ENCODE data around the gene ATXN7L1. TPM values are rescaled to one million over a fixed set of nuclear protein-coding genes. Genes with fewer than 3 reads are reported as not detected.

ATXN7L1 gene
- total and polyA plus RNA-seq, 7 donors = 5.4 to 20.5 (median 12.8) TPM

GRCh38 chr7:105875505-105875904 lies 894 bp downstream of the ATXN7L1 start:
- intact Hi-C loops (cut with DNase I) = loop anchor here (5.0 to 10.0 kb wide), 3 partner anchors 81 to 279 kb away; no protein-coding TSS in a partner anchor
- no peaks in the 10 kb centered on the region for H3K9me3 ChIP-seq
- H3K4me1 ChIP-seq = peaks cover 0 to 40% (median 36%) of the 10 kb centered on the region in 4 donors
- no peaks in the 10 kb centered on the region for H3K27me3 ChIP-seq
- TF ChIP-seq POLR2A (IDR thresholded peaks at IDR 0.05) (no peak), POLR2AphosphoS5 (IDR thresholded peaks at IDR 0.05) (peak in 2 of 4 donors; percentile 10 to 19)
- peak overlapping the region; percentile 49 to 87 (median 80) for H3K4me3 ChIP-seq
- H3K36me3 ChIP-seq = peaks cover 0 to 6% (median 0%) of the 10 kb centered on the region in 4 donors
- peak overlapping the region; percentile 80 to 90 (median 88) for H3K27ac ChIP-seq
- WGBS, 2 donors = 34 to 50% methylated on average over 4 of the region's 4 CpGs
- no peak for DNase-seq

- TF ChIP-seq, protein P1, sequence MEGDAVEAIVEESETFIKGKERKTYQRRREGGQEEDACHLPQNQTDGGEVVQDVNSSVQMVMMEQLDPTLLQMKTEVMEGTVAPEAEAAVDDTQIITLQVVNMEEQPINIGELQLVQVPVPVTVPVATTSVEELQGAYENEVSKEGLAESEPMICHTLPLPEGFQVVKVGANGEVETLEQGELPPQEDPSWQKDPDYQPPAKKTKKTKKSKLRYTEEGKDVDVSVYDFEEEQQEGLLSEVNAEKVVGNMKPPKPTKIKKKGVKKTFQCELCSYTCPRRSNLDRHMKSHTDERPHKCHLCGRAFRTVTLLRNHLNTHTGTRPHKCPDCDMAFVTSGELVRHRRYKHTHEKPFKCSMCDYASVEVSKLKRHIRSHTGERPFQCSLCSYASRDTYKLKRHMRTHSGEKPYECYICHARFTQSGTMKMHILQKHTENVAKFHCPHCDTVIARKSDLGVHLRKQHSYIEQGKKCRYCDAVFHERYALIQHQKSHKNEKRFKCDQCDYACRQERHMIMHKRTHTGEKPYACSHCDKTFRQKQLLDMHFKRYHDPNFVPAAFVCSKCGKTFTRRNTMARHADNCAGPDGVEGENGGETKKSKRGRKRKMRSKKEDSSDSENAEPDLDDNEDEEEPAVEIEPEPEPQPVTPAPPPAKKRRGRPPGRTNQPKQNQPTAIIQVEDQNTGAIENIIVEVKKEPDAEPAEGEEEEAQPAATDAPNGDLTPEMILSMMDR (IDR thresholded peaks at IDR 0.05) = no peak
- Histone ChIP-seq H3K9me3 (no peaks in the 10 kb centered on the region), H3K4me3 (no peak overlapping the region), H3K27me3 (no peaks in the 10 kb centered on the region), H3K4me1 (peaks cover 0 to 36% (median 27%) of the 10 kb centered on the region in 4 donors), H3K27ac (no peak overlapping the region), H3K36me3 (peaks cover 0 to 6% (median 0%) of the 10 kb centered on the region in 4 donors)
- 93% methylated on average over 6 of the region's 6 CpGs for WGBS, 2 donors
- intact Hi-C loops (cut with DNase I) = loop anchor here (10.0 kb wide), 2 partner anchors 79 to 281 kb away; no protein-coding TSS in a partner anchor
- no peak for DNase-seq
These were observed 2.3 kb downstream of the ATXN7L1 start for GRCh38 chr7:105874055-105874454.

DNA sequence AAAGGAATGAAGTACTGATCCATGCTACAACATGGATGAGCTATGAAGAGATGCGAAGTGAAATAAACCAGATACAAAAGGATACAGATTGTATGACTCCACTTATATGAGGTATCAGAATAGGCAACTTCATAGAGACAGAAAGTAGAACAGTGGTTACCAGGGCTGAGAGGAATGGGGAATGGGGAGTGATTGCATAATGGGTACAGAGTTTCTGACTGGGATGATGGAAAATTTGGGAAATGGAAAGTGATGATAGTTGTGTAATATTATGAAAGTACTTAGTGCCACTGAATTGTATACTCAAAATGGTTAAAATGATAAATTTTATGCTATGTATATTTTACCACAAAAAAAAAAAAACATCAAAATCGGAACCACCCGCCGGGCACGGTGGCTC lies 3.9 kb downstream of the ATXN7L1 start:
- 98% methylated on average over 5 of the region's 5 CpGs for WGBS, 2 donors
- intact Hi-C loops (cut with DNase I) = loop anchor here (10.0 kb wide), 2 partner anchors 78 to 282 kb away; no protein-coding TSS in a partner anchor
- Histone ChIP-seq H3K4me1 (peaks cover 0 to 20% (median 16%) of the 10 kb centered on the region in 4 donors), H3K36me3 (peaks cover 0 to 6% (median 0%) of the 10 kb centered on the region in 4 donors), H3K27me3 (no peaks in the 10 kb centered on the region), H3K4me3 (no peak overlapping the region), H3K9me3 (no peaks in the 10 kb centered on the region), H3K27ac (no peak overlapping the region)
- no peak for DNase-seq
- TF ChIP-seq, protein P1 (IDR thresholded peaks at IDR 0.05) = no peak
- TF ChIP-seq POLR2AphosphoS5 (IDR thresholded peaks at IDR 0.05) (no peak), EP300 (IDR thresholded peaks at IDR 0.05) (no peak), POLR2A (IDR thresholded peaks at IDR 0.05) (no peak)

DNA sequence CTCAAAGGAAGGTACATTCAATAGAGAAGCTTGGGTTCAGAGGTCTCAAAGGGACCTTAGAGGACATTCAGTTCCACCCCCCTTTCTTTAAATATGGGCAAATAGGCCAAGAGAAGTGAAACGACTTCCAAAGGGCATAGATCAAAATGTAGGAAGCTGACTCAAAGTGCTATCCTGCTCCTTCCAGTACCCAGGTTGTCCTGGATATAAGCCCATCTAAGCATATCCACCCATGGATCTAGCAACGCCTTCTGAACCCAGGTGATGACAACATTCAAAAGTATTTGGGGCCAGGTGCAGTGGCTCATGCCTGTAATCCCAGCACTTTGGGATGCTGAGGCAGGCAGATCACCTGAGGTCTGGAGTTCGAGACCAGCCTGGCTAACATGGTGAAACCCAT lies 5.3 kb downstream of the ATXN7L1 start:
- H3K9me3 ChIP-seq = no peaks in the 10 kb centered on the region
- intact Hi-C loops (cut with DNase I) = loop anchor here (10.0 kb wide), 2 partner anchors 76 to 284 kb away; no protein-coding TSS in a partner anchor
- peaks cover 0 to 6% (median 0%) of the 10 kb centered on the region in 4 donors for H3K36me3 ChIP-seq
- H3K27ac ChIP-seq = no peak overlapping the region
- no peaks in the 10 kb centered on the region for H3K27me3 ChIP-seq
- TF ChIP-seq, protein P1 (IDR thresholded peaks at IDR 0.05) = no peak
- no peak for TF ChIP-seq EP300 (IDR thresholded peaks at IDR 0.05)
- 62 to 76% methylated on average over 3 of the region's 3 CpGs for WGBS, 2 donors
- peaks cover 0 to 34% (median 14%) of the 10 kb centered on the region in 4 donors for H3K4me1 ChIP-seq
- H3K4me3 ChIP-seq = no peak overlapping the region
- no peak for DNase-seq

- no peaks in the 10 kb centered on the region for H3K27me3 ChIP-seq
- WGBS, 2 donors = 91 to 92% methylated on average over 10 of the region's 10 CpGs
- DNase-seq = no peak
- intact Hi-C loops (cut with DNase I) = no loop called here
- H3K4me3 ChIP-seq = no peak overlapping the region
- no peaks in the 10 kb centered on the region for H3K9me3 ChIP-seq
- peak overlapping the region in 3 of 4 donors; percentile 22 to 47 (median 27) for H3K27ac ChIP-seq
- H3K36me3 ChIP-seq = no peaks in the 10 kb centered on the region
- peaks cover 0 to 16% (median 0%) of the 10 kb centered on the region in 4 donors for H3K4me1 ChIP-seq
- TF ChIP-seq POLR2A (IDR thresholded peaks at IDR 0.05) (no peak), EP300 (IDR thresholded peaks at IDR 0.05) (no peak), POLR2AphosphoS5 (IDR thresholded peaks at IDR 0.05) (no peak)
- TF ChIP-seq, protein P1 (IDR thresholded peaks at IDR 0.05) = no peak
These were observed 10.1 kb downstream of the ATXN7L1 start for GRCh38 chr7:105866102-105866801.
